GM23338 (cell line): ENCODE results near the gene COL24A1. TPM values are rescaled to one million over a fixed set of nuclear protein-coding genes. Genes with fewer than 3 reads are reported as not detected.

Experiments
- ATAC-seq: fragments of 200-7000 bp; cut with Tn5 transposase; 3 replicates; pipeline ENCODE4 v1.9.1; 2020
- DNase-seq: peaks from one replicate; pipeline ENCODE4 v3.0.0-alpha.2; 2015; ENCODE audit warnings: low spot score
- H2AFZ ChIP-seq: fragments of 200-600 bp; sonication (generic); 2 replicates; pipeline ENCODE4 v1.8.0; 2016; ENCODE audit warnings: antibody characterized with exemption, mild to moderate bottlenecking, moderate library complexity
- H3F3A ChIP-seq: fragments of 200-600 bp; sonication (generic); replicated peaks from 2 replicates; pipeline ENCODE4 v1.8.0; 2017; ENCODE audit warnings: antibody characterized with exemption, mixed run types, low read depth
- H3K27ac ChIP-seq: fragments of 200-600 bp; sonication (generic); 2 replicates; pipeline ENCODE4 v1.6.1; 2016; ENCODE audit warnings: low read depth
- H3K27me3 ChIP-seq: fragments of 200-600 bp; sonication (generic); 2 replicates; pipeline ENCODE4 v1.8.0; 2016; ENCODE audit warnings: mild to moderate bottlenecking, mixed run types, moderate library complexity; ENCODE audit not compliant: insufficient read depth
- H3K36me3 ChIP-seq: fragments of 200-600 bp; sonication (generic); 2 replicates; pipeline ENCODE4 v1.8.0; 2016; ENCODE audit warnings: mild to moderate bottlenecking; ENCODE audit not compliant: insufficient read depth
- H3K4me1 ChIP-seq: fragments of 200-600 bp; sonication (generic); 2 replicates; pipeline ENCODE4 v1.8.0; 2016; ENCODE audit warnings: mild to moderate bottlenecking, moderate library complexity; ENCODE audit not compliant: insufficient read depth
- H3K4me2 ChIP-seq: fragments of 200-600 bp; sonication (generic); 2 replicates; pipeline ENCODE4 v1.7.1; 2017; ENCODE audit warnings: mixed run types
- H3K4me3 ChIP-seq: fragments of 200-600 bp; sonication (generic); 2 replicates; pipeline ENCODE4 v1.6.1; 2016; ENCODE audit warnings: mixed run types
- H3K79me2 ChIP-seq: fragments of 200-600 bp; sonication (generic); replicated peaks from 2 replicates; pipeline ENCODE4 v1.8.0; 2017; ENCODE audit warnings: mild to moderate bottlenecking; ENCODE audit not compliant: insufficient read depth
- H3K9me2 ChIP-seq: fragments of 200-600 bp; sonication (generic); 2 replicates; pipeline ENCODE4 v1.8.0; 2017; ENCODE audit not compliant: insufficient read depth
- H4K20me1 ChIP-seq: fragments of 200-600 bp; sonication (generic); replicated peaks from 2 replicates; pipeline ENCODE4 v1.8.0; 2017; ENCODE audit warnings: mild to moderate bottlenecking; ENCODE audit not compliant: insufficient read depth
- H3K27ac Mint-ChIP-seq: 2 replicates; pipeline ENCODE4 v1.8.0; 2020; ENCODE audit warnings: inconsistent platforms, mild to moderate bottlenecking, moderate library complexity, mixed read lengths
- H3K27me3 Mint-ChIP-seq: 3 replicates; pipeline ENCODE4 v1.8.0; 2022; ENCODE audit warnings: low read depth, mild to moderate bottlenecking, moderate library complexity, mixed read lengths, inconsistent platforms; ENCODE audit not compliant: insufficient read depth, poor library complexity
- H3K36me3 Mint-ChIP-seq: 3 replicates; pipeline ENCODE4 v1.8.0; 2021; ENCODE audit warnings: low read depth, mild to moderate bottlenecking, inconsistent platforms, moderate library complexity, mixed read lengths
- H3K4me1 Mint-ChIP-seq: 3 replicates; pipeline ENCODE4 v1.8.0; 2020; ENCODE audit warnings: mild to moderate bottlenecking, inconsistent platforms, mixed read lengths
- H3K4me3 Mint-ChIP-seq: 3 replicates; pipeline ENCODE4 v1.8.0; 2021; ENCODE audit warnings: moderate library complexity, mild to moderate bottlenecking, inconsistent platforms, mixed read lengths
- H3K9me3 Mint-ChIP-seq: 3 replicates; pipeline ENCODE4 v1.8.0; 2020; ENCODE audit warnings: moderate library complexity, mild to moderate bottlenecking, inconsistent platforms, mixed read lengths
- CREB1 ChIP-seq: fragments of 250-450 bp; sonication (Bioruptor Pico); IDR thresholded peaks from 2 replicates; pipeline ENCODE4 v1.5.0; 2020; ENCODE audit warnings: low read depth, mild to moderate bottlenecking, moderate library complexity
- ZNF114 ChIP-seq: fragments of 250-450 bp; sonication (Bioruptor Pico); IDR thresholded peaks from 2 replicates; pipeline ENCODE4 v1.5.0; 2020; ENCODE audit warnings: mild to moderate bottlenecking, moderate library complexity
- polyA plus RNA-seq: library from polyadenylated mRNA; unstranded; fragments of >200 nt; fragmentation: Nextera tagmentation; extraction: Ambion mirVana; gene quantifications from 2 replicates; pipeline ENCODE4 v1.2.1, GENCODE V29; 2016
- total RNA-seq: library from RNA; depleted of rRNA; stranded (reverse); fragments of >200 nt; shearing (Covaris generic); gene quantifications from 2 replicates; pipeline ENCODE4 v1.2.3, GENCODE V29; 2014
- TF ChIP-seq, protein P1 (sequence below): fragments of 250-450 bp; sonication (Bioruptor Pico); IDR thresholded peaks from 2 replicates; pipeline ENCODE4 v1.5.0; 2020; ENCODE audit warnings: mild to moderate bottlenecking, moderate library complexity
- TF ChIP-seq, protein P2 (sequence below): IDR thresholded peaks from 2 replicates; pipeline ENCODE4 v1.6.1; 2016; ENCODE audit warnings: antibody characterized with exemption

COL24A1 gene
- total and polyA plus RNA-seq, 2 experiments from 2014 or later, result 1.2 to 2.1 TPM

DNA sequence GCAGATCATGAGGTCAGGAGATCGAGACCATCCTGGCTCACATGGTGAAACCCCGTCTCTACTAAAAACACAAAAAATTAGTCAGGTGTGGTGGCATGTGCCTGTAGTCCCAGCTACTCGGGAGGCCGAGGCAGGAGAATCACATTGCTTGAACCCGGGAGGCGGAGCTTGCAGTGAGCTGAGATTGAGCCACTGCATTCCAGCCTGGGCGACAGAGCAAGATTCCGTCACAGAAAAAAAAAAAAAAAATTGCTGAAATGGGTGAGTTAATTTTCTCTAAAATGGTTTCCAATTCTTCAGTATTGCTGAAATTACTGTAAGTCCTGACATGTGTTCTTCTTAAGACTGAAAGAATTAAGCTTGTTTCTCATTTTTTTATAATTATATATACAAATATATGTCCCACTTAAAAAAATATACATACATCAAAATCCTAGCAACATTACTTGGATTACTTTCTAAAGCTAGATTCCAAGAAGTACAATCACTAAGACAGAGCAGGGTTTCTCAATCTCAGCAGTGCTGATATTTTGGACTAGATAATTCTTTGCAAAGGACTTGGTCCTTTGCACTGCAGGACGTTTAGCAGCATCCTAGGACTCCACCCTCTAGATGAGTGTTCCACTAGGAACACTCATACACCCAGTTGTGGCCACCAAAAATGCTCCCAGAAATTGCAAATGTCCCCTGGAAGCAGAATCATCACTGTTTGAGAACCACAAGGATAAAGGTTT is 473.1 kb downstream of the COL24A1 start:
- H3K9me2 ChIP-seq, result no peaks in the 10 kb centered on the region
- H3K27me3 ChIP-seq, result no peaks in the 10 kb centered on the region
- no peaks in the 10 kb centered on the region for H3K4me1 ChIP-seq
- Mint-ChIP-seq H3K4me1 (no peaks in the 10 kb centered on the region; the same call in 2 of the 3 replicates), H3K27ac (no peak overlapping the region), H3K36me3 (peaks cover 16% of the 10 kb centered on the region; the same call in 2 of the 3 replicates), H3K9me3 (no peaks in the 10 kb centered on the region), H3K27me3 (no peaks in the 10 kb centered on the region), H3K4me3 (no peak overlapping the region)
- peaks cover 38% of the 10 kb centered on the region for H3K79me2 ChIP-seq
- no peak for DNase-seq
- no peak overlapping the region for H3K4me3 ChIP-seq
- no peak for ATAC-seq
- TF ChIP-seq CREB1, result no peak
- TF ChIP-seq, protein P1, sequence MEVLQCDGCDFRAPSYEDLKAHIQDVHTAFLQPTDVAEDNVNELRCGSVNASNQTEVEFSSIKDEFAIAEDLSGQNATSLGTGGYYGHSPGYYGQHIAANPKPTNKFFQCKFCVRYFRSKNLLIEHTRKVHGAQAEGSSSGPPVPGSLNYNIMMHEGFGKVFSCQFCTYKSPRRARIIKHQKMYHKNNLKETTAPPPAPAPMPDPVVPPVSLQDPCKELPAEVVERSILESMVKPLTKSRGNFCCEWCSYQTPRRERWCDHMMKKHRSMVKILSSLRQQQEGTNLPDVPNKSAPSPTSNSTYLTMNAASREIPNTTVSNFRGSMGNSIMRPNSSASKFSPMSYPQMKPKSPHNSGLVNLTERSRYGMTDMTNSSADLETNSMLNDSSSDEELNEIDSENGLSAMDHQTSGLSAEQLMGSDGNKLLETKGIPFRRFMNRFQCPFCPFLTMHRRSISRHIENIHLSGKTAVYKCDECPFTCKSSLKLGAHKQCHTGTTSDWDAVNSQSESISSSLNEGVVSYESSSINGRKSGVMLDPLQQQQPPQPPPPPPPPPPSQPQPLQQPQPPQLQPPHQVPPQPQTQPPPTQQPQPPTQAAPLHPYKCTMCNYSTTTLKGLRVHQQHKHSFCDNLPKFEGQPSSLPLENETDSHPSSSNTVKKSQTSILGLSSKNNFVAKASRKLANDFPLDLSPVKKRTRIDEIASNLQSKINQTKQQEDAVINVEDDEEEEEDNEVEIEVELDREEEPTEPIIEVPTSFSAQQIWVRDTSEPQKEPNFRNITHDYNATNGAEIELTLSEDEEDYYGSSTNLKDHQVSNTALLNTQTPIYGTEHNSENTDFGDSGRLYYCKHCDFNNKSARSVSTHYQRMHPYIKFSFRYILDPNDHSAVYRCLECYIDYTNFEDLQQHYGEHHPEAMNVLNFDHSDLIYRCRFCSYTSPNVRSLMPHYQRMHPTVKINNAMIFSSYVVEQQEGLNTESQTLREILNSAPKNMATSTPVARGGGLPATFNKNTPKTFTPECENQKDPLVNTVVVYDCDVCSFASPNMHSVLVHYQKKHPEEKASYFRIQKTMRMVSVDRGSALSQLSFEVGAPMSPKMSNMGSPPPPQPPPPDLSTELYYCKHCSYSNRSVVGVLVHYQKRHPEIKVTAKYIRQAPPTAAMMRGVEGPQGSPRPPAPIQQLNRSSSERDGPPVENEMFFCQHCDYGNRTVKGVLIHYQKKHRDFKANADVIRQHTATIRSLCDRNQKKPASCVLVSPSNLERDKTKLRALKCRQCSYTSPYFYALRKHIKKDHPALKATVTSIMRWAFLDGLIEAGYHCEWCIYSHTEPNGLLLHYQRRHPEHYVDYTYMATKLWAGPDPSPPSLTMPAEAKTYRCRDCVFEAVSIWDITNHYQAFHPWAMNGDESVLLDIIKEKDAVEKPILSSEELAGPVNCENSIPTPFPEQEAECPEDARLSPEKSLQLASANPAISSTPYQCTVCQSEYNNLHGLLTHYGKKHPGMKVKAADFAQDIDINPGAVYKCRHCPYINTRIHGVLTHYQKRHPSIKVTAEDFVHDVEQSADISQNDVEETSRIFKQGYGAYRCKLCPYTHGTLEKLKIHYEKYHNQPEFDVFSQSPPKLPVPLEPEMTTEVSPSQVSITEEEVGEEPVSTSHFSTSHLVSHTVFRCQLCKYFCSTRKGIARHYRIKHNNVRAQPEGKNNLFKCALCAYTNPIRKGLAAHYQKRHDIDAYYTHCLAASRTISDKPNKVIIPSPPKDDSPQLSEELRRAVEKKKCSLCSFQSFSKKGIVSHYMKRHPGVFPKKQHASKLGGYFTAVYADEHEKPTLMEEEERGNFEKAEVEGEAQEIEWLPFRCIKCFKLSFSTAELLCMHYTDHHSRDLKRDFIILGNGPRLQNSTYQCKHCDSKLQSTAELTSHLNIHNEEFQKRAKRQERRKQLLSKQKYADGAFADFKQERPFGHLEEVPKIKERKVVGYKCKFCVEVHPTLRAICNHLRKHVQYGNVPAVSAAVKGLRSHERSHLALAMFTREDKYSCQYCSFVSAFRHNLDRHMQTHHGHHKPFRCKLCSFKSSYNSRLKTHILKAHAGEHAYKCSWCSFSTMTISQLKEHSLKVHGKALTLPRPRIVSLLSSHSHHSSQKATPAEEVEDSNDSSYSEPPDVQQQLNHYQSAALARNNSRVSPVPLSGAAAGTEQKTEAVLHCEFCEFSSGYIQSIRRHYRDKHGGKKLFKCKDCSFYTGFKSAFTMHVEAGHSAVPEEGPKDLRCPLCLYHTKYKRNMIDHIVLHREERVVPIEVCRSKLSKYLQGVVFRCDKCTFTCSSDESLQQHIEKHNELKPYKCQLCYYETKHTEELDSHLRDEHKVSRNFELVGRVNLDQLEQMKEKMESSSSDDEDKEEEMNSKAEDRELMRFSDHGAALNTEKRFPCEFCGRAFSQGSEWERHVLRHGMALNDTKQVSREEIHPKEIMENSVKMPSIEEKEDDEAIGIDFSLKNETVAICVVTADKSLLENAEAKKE, result no peak
- no peak for TF ChIP-seq ZNF114 (CRISPR knock-in tag)
- TF ChIP-seq, protein P2, sequence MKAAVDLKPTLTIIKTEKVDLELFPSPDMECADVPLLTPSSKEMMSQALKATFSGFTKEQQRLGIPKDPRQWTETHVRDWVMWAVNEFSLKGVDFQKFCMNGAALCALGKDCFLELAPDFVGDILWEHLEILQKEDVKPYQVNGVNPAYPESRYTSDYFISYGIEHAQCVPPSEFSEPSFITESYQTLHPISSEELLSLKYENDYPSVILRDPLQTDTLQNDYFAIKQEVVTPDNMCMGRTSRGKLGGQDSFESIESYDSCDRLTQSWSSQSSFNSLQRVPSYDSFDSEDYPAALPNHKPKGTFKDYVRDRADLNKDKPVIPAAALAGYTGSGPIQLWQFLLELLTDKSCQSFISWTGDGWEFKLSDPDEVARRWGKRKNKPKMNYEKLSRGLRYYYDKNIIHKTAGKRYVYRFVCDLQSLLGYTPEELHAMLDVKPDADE, result no peak
- no peaks in the 10 kb centered on the region; the same call in 1 of the 2 replicates for H3K36me3 ChIP-seq
- H4K20me1 ChIP-seq, result no peaks in the 10 kb centered on the region; the same call in 1 of the 2 replicates
- H3K4me2 ChIP-seq, result no peak overlapping the region
- H3K27ac ChIP-seq, result no peak overlapping the region
- no peaks in the 10 kb centered on the region for H3F3A ChIP-seq
- no peak overlapping the region for H2AFZ ChIP-seq
